Stomach (tissue), 9 donors: ENCODE results near the gene SLC25A26. TPM values are rescaled to one million over a fixed set of nuclear protein-coding genes. Genes with fewer than 3 reads are reported as not detected.

Experiments used
- DNase-seq, 2 donors: peaks; one replicate each; pipeline versions ENCODE4 v3.0.0 to v3.0.0-alpha.2; 2013 to 2019
- H3K27ac ChIP-seq, 5 donors: fragments of 200-600 bp in 4 of 5; sonication (generic) in 4 of 5; one replicate each; pipeline ENCODE4 v1.5.1; 2013 to 2019; ENCODE audit warnings: mild to moderate bottlenecking in 1 of 5, moderate library complexity in 1 of 5
- H3K27me3 ChIP-seq, 3 donors: fragments of 200-600 bp; sonication (generic); one replicate each; pipeline ENCODE4 v1.5.1; 2017 to 2019; ENCODE audit warnings: mixed run types in 1 of 3
- H3K36me3 ChIP-seq, 4 donors: fragments of 200-600 bp; sonication (generic); 1 replicate in 3 of 4; 2 replicates in 1 of 4; pipeline ENCODE4 v1.5.1; 2016 to 2019
- H3K4me1 ChIP-seq, 4 donors: fragments of 200-600 bp; sonication (generic); one replicate each; pipeline ENCODE4 v1.5.1; 2016 to 2019
- H3K4me3 ChIP-seq, 4 donors: fragments of 200-600 bp; sonication (generic) in 3 of 4; one replicate each; pipeline ENCODE4 v1.5.1; 2016 to 2019; ENCODE audit warnings: mild to moderate bottlenecking in 1 of 4
- H3K9me3 ChIP-seq, 4 donors: fragments of 200-600 bp; sonication (generic); one replicate each; pipeline ENCODE4 v1.5.1; 2016 to 2019
- EP300 ChIP-seq: sonication (generic); formaldehyde crosslinking; IDR thresholded peaks from one replicate; pipeline ENCODE4 v1.6.1; 2017; ENCODE audit warnings: antibody characterized with exemption
- POLR2A ChIP-seq, 4 donors: fragments of 450-650 bp; IDR thresholded peaks; one replicate each; pipeline ENCODE4 v1.6.1; 2016; ENCODE audit warnings: antibody characterized with exemption in 4 of 4, control low read depth in 2 of 4, mild to moderate bottlenecking in 1 of 4, moderate library complexity in 1 of 4
- POLR2AphosphoS5 ChIP-seq, 3 donors: sonication (generic); formaldehyde crosslinking; IDR thresholded peaks; one replicate each; pipeline ENCODE4 v1.6.1; 2016; ENCODE audit warnings: antibody characterized with exemption in 3 of 3
- WGBS, 5 donors: extraction: QIAGEN DNeasy Blood & Tissue Kit in 3 of 5; methylation state at CpG; one replicate each; pipeline versions ENCODE4 v1.1.5 to v1.1.7; 2013 to 2018; 5-methylcytosine and 5-hydroxymethylcytosine counted together
- intact Hi-C: fragments of 100-400 bp; cut with DNase I; formaldehyde crosslinking; loops from one replicate; pipeline ENCODE4 v1.15.1; 2023; ENCODE audit warnings: low total_unique reads
- polyA plus RNA-seq, 3 donors: library from polyadenylated mRNA; stranded (reverse); fragments of 200-250 nt; gene quantifications; one replicate each; pipeline ENCODE4 v1.2.3, GENCODE V29; 2013
- total RNA-seq, 5 donors: library from RNA; depleted of rRNA; stranded (reverse); fragments of >200 nt; gene quantifications; one replicate each; pipeline versions ENCODE4 v1.1.0 to v1.2.3, GENCODE V29; 2014 to 2016
- TF ChIP-seq, protein P1 (sequence below), 7 experiments: fragments of 450-650 bp in 4 of 7; fragments of 200-600 bp in 3 of 7; sonication (generic) in 3 of 7; IDR thresholded peaks; one replicate each; pipeline ENCODE4 v1.5.1; 2016 to 2019; ENCODE audit warnings: antibody characterized with exemption in 7 of 7, control low read depth in 2 of 7, mild to moderate bottlenecking in 1 of 7
- donor health status: healthy with polysubstance abuse.
- donor health status: Bipolar disorder and iron deficiency.
- donor health status: healthy.

Gene SLC25A26
- total and polyA plus RNA-seq, 8 donors = 1.2 to 26.6 (median 14.1) TPM

DNA sequence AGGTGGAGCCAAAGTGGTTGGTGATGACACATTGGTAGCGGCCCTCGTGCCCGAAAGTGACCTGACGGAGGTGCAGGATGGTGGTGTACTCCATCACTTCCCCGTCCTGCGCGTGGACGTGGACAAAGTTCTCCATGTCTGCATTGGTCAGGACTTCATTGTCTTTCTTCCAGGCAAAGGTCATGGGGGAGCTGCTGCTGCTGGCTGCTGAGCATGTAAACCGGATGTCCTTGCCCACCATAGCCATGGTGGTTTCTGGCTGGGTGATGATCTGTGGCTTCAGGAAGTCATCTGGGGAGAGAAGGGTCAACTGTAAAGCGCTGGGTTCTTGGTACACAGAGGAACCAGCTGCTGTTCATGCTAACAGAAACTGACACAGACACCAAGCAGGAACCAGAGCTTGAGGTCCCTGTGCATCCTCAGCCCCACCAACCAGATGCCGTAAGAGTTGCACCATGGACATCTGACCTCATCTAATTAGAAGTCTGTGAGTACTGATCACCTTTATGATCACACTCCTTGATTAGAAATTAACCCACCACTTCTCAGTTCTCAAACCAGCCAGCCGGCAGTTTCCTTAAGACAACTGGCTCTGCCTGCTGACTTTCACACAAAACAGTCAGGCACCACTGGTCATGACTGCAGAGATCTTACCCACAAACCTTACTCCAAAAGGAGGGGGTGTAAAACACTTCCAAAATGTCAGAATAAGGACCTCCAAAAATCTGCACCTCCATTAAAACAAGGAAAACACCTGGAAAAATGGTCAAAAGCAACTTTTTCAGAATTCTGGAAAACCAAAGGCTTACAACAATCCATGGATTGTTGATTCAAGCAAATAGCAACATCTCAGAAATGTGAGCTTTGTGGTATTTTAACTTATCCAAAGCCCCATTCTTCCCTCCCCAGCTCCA, 165.5 kb downstream of the SLC25A26 start:
- no peaks in the 10 kb centered on the region for H3K9me3 ChIP-seq
- intact Hi-C loops = no loop called here
- WGBS, 5 donors = 93 to 99% (median 95%) methylated on average over 8 to 12 of the region's 12 CpGs
- peak overlapping the region in 1 of 5 donors; percentile 37 for H3K27ac ChIP-seq
- H3K4me1 ChIP-seq = peaks cover 0 to 20% (median 9%) of the 10 kb centered on the region in 4 donors
- H3K27me3 ChIP-seq = no peaks in the 10 kb centered on the region
- TF ChIP-seq, protein P1, sequence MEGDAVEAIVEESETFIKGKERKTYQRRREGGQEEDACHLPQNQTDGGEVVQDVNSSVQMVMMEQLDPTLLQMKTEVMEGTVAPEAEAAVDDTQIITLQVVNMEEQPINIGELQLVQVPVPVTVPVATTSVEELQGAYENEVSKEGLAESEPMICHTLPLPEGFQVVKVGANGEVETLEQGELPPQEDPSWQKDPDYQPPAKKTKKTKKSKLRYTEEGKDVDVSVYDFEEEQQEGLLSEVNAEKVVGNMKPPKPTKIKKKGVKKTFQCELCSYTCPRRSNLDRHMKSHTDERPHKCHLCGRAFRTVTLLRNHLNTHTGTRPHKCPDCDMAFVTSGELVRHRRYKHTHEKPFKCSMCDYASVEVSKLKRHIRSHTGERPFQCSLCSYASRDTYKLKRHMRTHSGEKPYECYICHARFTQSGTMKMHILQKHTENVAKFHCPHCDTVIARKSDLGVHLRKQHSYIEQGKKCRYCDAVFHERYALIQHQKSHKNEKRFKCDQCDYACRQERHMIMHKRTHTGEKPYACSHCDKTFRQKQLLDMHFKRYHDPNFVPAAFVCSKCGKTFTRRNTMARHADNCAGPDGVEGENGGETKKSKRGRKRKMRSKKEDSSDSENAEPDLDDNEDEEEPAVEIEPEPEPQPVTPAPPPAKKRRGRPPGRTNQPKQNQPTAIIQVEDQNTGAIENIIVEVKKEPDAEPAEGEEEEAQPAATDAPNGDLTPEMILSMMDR (IDR thresholded peaks at IDR 0.05) = no peak
- TF ChIP-seq POLR2AphosphoS5 (IDR thresholded peaks at IDR 0.05) = no peak
- no peak for TF ChIP-seq EP300
- TF ChIP-seq POLR2A (IDR thresholded peaks at IDR 0.05) = no peak
- no peak for DNase-seq
- H3K4me3 ChIP-seq = no peak overlapping the region
- peaks cover 51 to 80% (median 69%) of the 10 kb centered on the region in 4 donors for H3K36me3 ChIP-seq

DNA sequence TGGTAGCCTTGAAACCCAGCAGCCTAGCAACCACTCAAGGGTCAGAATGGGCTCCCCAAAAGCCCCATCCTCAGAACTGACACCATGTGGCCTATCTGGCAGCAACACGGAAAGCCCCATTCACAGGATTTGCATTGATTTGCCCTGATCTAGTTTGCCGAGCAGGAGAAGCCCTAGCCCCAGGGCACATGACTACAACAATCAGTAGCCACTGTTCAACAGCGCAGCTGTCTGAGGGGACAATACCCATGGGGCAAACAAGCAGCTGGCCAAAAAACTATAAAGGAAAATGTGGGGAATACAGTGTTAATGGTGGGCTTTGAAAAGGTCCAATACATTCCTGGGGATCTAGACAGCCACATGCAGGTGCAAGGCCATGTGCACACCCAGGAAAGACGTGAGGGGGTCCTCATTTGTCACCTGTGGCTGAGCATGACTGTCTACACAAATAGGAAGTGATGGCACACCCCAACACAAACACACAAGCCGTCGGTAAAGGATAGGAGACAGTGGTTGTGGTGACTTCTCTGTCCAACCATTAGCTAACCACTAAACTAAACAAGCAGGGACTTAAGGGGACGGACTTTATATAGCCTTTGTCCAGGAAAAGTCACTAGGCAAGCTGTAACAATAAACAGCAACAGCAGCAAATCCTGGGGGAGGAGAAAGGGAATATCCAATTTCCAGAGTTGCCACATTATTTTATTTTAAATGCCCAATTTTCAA, 166.3 kb downstream of the SLC25A26 start:
- peaks cover 43 to 80% (median 68%) of the 10 kb centered on the region in 4 donors for H3K36me3 ChIP-seq
- H3K4me3 ChIP-seq = no peak overlapping the region
- peak overlapping the region in 1 of 5 donors; percentile 37 for H3K27ac ChIP-seq
- 75 to 88% (median 85%) methylated on average over 7 of the region's 7 CpGs for WGBS, 5 donors
- intact Hi-C loops = no loop called here
- no peak for DNase-seq
- H3K27me3 ChIP-seq = no peaks in the 10 kb centered on the region
- H3K9me3 ChIP-seq = no peaks in the 10 kb centered on the region
- no peak for TF ChIP-seq EP300
- TF ChIP-seq POLR2AphosphoS5 (IDR thresholded peaks at IDR 0.05) = no peak
- no peak for TF ChIP-seq POLR2A (IDR thresholded peaks at IDR 0.05)
- TF ChIP-seq, protein P1 (IDR thresholded peaks at IDR 0.05) = no peak
- H3K4me1 ChIP-seq = peaks cover 0 to 16% (median 5%) of the 10 kb centered on the region in 4 donors

DNA sequence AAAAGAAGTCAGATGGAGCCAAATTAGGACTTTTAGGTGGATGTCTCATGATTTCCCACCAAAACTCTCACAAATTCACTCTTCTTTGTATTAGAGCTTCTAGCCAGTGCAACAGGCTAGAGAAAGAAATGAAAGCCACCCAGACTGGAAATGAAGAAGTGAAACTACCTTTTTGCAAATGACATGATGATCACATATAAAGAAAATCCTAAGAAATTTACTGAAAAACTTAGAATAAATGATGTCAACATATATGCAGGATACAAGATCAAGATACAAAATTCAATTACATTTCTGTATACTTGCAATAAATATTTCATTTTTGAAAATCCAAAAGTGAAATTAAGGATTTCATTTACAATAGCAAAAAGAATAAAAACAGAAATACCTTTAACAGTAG, 169.2 kb downstream of the SLC25A26 start:
- peak overlapping the region in 1 of 5 donors; percentile 2 for H3K27ac ChIP-seq
- H3K27me3 ChIP-seq = no peaks in the 10 kb centered on the region
- peaks cover 16 to 37% (median 28%) of the 10 kb centered on the region in 4 donors for H3K4me1 ChIP-seq
- intact Hi-C loops = no loop called here
- no peak for DNase-seq
- no peaks in the 10 kb centered on the region for H3K9me3 ChIP-seq
- no peak for TF ChIP-seq POLR2AphosphoS5 (IDR thresholded peaks at IDR 0.05)
- TF ChIP-seq EP300 = no peak
- TF ChIP-seq, protein P1 (IDR thresholded peaks at IDR 0.05) = no peak
- no peak for TF ChIP-seq POLR2A (IDR thresholded peaks at IDR 0.05)
- H3K36me3 ChIP-seq = peaks cover 21 to 80% (median 67%) of the 10 kb centered on the region in 4 donors
- no peak overlapping the region for H3K4me3 ChIP-seq

DNA sequence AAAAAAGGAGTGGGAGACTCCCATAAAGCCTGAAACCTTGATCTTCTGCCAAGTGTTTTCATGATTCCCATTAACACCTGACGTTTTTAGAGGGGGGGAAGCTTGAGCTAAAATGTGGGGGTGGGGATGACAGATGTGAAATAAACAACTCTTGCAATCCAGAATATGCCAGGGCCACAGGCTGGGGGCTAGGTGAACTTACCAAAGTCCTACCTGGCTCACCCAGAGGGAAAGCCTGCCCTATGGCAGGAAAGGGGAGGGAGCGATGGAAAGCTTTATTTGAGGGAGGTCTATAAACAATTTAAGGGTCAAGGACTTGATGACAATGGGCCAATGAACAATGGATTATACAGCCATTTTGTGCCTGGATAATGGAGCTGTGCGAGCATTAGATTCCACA, 171.7 kb downstream of the SLC25A26 start:
- TF ChIP-seq, protein P1 (IDR thresholded peaks at IDR 0.05) = no peak
- TF ChIP-seq EP300 (no peak), POLR2A (IDR thresholded peaks at IDR 0.05) (no peak), POLR2AphosphoS5 (IDR thresholded peaks at IDR 0.05) (no peak)
- Histone ChIP-seq H3K4me3 (no peak overlapping the region), H3K27me3 (no peaks in the 10 kb centered on the region), H3K36me3 (peaks cover 23 to 87% (median 68%) of the 10 kb centered on the region in 4 donors), H3K9me3 (no peaks in the 10 kb centered on the region), H3K4me1 (peaks cover 16 to 46% (median 32%) of the 10 kb centered on the region in 4 donors), H3K27ac (peak overlapping the region in 4 of 5 donors; percentile 34 to 83 (median 66))
- 75 to 91% (median 81%) methylated on average over 3 of the region's 3 CpGs for WGBS, 5 donors
- DNase-seq = no peak
- intact Hi-C loops = no loop called here
